Memory B cell (primary cell): ENCODE results near the gene SLC15A5.

Source experiments
- ATAC-seq: fragments of 150-1000 bp; cut with Tn5 transposase; 2 replicates; pipeline ENCODE4 v1.10.0; 2021; ENCODE audit warnings: low read depth, mild to moderate bottlenecking, moderate library complexity
- DNase-seq, 2 donors: peaks; one replicate each; pipeline ENCODE4 v3.0.0; 2022; ENCODE audit warnings: low spot score in 2 of 2
- H3K27ac Mint-ChIP-seq: one replicate; pipeline ENCODE4 v1.8.0; 2022; ENCODE audit warnings: mild to moderate bottlenecking, moderate library complexity, mixed read lengths
- H3K27me3 Mint-ChIP-seq: one replicate; pipeline ENCODE4 v1.8.0; 2022; ENCODE audit warnings: mixed read lengths
- H3K36me3 Mint-ChIP-seq: one replicate; pipeline ENCODE4 v1.8.0; 2022; ENCODE audit warnings: mild to moderate bottlenecking, mixed read lengths
- H3K4me1 Mint-ChIP-seq: one replicate; pipeline ENCODE4 v1.8.0; 2022; ENCODE audit warnings: mixed read lengths
- H3K4me3 Mint-ChIP-seq: one replicate; pipeline ENCODE4 v1.8.0; 2022; ENCODE audit warnings: mild to moderate bottlenecking, moderate library complexity, mixed read lengths
- H3K9me3 Mint-ChIP-seq: one replicate; pipeline ENCODE4 v1.8.0; 2022; ENCODE audit warnings: mixed read lengths

SLC15A5 gene

DNA sequence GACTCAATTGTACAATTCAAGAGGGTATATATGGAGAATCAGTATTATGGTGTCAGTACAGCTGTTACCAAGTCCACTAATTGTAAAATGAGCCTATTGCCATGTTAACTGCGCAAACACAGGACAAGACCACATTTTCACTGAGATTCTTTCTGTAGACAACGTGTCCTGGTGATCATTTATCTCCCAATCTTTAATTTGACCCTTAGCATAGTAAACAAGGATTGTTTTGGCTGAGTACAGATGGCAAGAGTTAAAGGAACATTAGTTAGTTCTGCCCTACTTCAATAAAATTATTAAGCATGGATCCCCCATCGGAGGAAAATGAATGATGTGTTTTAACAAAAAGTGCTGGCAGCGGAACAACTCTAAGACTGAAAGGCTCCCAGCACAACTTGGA lies 36.1 kb downstream of the SLC15A5 start:
- Mint-ChIP-seq H3K4me1 (no peaks in the 10 kb centered on the region), H3K27me3 (no peaks in the 10 kb centered on the region), H3K36me3 (no peaks in the 10 kb centered on the region), H3K9me3 (no peaks in the 10 kb centered on the region), H3K4me3 (no peak overlapping the region), H3K27ac (no peak overlapping the region)
- no peak for DNase-seq
- no peak for ATAC-seq

DNA sequence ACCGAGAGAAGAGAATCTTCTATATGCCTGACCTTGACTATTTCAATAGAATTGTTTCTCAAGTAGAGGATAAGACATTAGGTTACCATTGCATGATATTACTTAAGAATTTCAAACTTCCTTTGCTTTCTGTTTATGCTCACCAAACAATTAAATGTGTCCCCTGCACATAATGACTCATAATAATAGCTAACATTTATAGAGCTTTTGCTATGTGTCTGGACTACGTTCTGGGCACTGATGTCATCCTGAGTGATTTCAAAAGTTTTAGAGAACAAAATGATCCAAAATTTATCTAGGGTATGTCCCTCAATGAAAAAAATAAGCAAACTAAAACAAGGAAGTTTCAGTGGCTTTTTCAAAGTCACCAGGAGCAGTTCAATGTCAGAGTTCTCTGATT lies 38.8 kb downstream of the SLC15A5 start:
- no peaks in the 10 kb centered on the region for H3K9me3 Mint-ChIP-seq
- H3K27ac Mint-ChIP-seq: no peak overlapping the region
- no peaks in the 10 kb centered on the region for H3K4me1 Mint-ChIP-seq
- ATAC-seq (no peak), DNase-seq (no peak)
- H3K36me3 Mint-ChIP-seq: no peaks in the 10 kb centered on the region
- no peaks in the 10 kb centered on the region for H3K27me3 Mint-ChIP-seq
- H3K4me3 Mint-ChIP-seq: no peak overlapping the region

DNA sequence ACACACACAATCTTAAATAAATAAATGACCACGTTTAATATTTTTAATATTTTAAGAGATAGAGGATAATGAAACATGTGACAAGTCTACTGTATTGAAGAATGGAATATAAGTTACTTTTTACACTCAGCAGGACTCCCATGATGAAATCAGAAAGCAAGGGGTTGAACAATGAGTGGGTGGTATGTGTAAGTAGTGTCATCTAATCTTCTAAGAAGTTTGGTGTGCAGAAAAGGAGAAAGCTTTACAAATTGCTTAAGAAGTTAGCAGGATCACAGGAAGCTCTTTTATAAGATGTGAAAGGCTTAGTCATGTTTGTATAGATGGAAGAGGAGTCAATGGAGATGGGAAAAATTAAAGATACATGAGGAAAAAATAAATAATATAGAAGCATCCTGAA lies 47.8 kb downstream of the SLC15A5 start:
- Mint-ChIP-seq H3K36me3 (no peaks in the 10 kb centered on the region), H3K4me1 (no peaks in the 10 kb centered on the region), H3K27me3 (no peaks in the 10 kb centered on the region), H3K27ac (no peak overlapping the region), H3K9me3 (peaks cover 4% of the 10 kb centered on the region), H3K4me3 (no peak overlapping the region)
- ATAC-seq (no peak), DNase-seq (no peak)

DNA sequence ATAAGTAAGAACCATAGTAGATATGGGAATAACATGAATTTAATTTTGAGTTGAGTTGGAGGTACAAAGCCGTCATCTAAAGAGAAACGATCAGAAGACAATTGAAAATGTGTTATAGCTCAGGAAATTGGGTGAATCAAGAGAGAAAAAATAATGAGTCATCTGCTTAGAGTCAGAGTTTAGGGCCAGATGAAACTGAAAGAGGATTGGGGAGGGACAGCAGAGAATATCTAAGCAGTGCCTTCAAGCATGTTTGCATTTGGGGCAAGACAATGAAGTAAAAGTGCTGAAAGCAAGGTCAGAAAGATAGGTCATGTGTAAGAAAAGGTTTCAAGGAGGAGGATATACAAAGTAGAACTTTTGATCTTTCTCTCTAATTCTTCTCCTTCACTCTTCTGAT lies 49.4 kb downstream of the SLC15A5 start:
- no peak for DNase-seq
- Mint-ChIP-seq H3K4me3 (no peak overlapping the region), H3K27me3 (no peaks in the 10 kb centered on the region), H3K27ac (no peak overlapping the region), H3K9me3 (peaks cover 4% of the 10 kb centered on the region), H3K36me3 (peaks cover under 1% of the 10 kb centered on the region), H3K4me1 (no peaks in the 10 kb centered on the region)
- no peak for ATAC-seq

DNA sequence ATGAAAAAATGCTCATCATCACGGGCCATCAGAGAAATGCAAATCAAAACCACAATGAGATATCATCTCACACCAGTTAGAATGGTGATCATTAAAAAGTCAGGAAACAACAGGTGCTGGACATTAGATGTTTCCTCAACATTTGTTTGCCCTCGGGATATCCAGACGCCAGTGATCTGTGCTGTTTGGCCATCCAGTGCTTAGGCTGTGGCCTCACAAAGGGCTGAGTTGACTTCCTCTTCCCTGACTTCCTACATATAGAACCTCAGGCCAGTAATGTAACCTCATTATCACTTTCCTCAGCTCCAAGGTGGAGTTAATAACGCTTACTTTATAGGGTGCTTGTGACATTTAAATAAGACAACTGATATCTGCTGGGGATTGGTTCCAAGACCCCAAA lies 51.8 kb downstream of the SLC15A5 start:
- ATAC-seq: no peak
- Mint-ChIP-seq H3K4me3 (no peak overlapping the region), H3K9me3 (peaks cover 2% of the 10 kb centered on the region), H3K27me3 (no peaks in the 10 kb centered on the region), H3K27ac (no peak overlapping the region), H3K4me1 (no peaks in the 10 kb centered on the region), H3K36me3 (peaks cover 1% of the 10 kb centered on the region)
- no peak for DNase-seq

DNA sequence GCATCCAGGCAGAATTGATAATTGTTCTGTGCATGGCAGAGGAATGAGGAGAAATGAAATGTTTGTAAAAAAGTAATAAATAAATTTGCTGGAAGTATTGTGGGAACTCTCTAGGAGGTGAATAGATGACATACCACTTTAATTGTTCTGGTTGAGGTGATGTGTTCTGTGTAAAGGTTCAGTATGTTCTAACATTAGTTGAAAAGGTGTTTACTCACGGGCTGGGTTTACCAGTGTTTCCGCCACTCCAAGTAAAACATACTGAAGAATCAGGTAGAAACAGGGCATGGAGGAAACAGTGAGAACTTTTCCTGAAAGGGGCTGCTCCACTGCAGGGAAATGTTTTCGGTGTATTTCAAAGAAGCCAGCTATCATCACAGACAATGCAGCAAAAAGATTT lies 53.3 kb downstream of the SLC15A5 start:
- Mint-ChIP-seq H3K36me3 (peaks cover 1% of the 10 kb centered on the region), H3K27me3 (no peaks in the 10 kb centered on the region)

DNA sequence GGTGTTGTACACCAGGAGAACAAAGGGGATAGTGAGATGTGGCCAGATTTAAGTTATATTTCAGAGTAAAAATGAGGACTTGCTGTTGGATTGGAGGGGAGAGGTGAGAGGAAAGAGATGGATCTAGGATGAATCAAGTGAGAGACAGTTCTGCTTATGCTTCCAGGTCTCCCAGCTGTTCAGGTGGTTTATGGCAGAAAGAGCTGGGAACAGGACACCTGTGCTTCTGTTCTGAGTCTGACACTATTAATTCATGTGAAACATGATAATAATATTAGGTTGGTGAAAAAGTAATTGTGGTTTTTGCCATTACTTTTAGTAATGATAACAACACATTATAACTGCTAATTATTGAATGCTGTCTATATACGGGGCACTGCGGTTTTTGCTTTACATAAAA lies 55.7 kb downstream of the SLC15A5 start:
- H3K27me3 Mint-ChIP-seq: no peaks in the 10 kb centered on the region
- H3K4me3 Mint-ChIP-seq: no peak overlapping the region
- ATAC-seq: no peak
- H3K9me3 Mint-ChIP-seq: peaks cover 7% of the 10 kb centered on the region
- no peaks in the 10 kb centered on the region for H3K4me1 Mint-ChIP-seq
- peaks cover 1% of the 10 kb centered on the region for H3K36me3 Mint-ChIP-seq
- H3K27ac Mint-ChIP-seq: no peak overlapping the region
- DNase-seq: no peak

More for the DNA sequence above, 53.3 kb downstream of the SLC15A5 start:
- no peak for DNase-seq
- H3K4me1 Mint-ChIP-seq: no peaks in the 10 kb centered on the region
- ATAC-seq: no peak
- H3K9me3 Mint-ChIP-seq: peaks cover 7% of the 10 kb centered on the region
- H3K27ac Mint-ChIP-seq: no peak overlapping the region
- no peak overlapping the region for H3K4me3 Mint-ChIP-seq

DNA sequence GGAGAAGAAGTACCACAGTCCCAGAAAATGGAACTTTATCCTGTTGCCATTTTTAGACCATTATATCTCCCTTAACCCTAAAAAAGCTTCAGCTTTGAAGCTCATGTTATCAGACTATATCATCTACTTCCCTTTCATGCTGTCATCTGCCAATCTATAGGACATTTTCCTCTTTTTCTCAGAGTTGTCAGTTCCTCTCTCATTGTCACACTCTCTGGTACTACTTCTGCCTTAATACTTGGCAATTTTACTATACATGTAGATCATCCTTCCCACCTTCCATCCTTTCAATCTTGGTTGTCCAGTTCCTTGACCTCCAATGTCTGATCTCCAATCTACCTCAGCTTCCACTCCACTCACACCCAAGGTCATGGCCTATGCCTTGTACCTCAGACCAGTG lies 57.4 kb downstream of the SLC15A5 start:
- no peak overlapping the region for H3K4me3 Mint-ChIP-seq
- DNase-seq (no peak), ATAC-seq (no peak)
- H3K4me1 Mint-ChIP-seq: no peaks in the 10 kb centered on the region
- peaks cover 7% of the 10 kb centered on the region for H3K9me3 Mint-ChIP-seq
- H3K36me3 Mint-ChIP-seq: peaks cover 1% of the 10 kb centered on the region
- no peak overlapping the region for H3K27ac Mint-ChIP-seq
- no peaks in the 10 kb centered on the region for H3K27me3 Mint-ChIP-seq

DNA sequence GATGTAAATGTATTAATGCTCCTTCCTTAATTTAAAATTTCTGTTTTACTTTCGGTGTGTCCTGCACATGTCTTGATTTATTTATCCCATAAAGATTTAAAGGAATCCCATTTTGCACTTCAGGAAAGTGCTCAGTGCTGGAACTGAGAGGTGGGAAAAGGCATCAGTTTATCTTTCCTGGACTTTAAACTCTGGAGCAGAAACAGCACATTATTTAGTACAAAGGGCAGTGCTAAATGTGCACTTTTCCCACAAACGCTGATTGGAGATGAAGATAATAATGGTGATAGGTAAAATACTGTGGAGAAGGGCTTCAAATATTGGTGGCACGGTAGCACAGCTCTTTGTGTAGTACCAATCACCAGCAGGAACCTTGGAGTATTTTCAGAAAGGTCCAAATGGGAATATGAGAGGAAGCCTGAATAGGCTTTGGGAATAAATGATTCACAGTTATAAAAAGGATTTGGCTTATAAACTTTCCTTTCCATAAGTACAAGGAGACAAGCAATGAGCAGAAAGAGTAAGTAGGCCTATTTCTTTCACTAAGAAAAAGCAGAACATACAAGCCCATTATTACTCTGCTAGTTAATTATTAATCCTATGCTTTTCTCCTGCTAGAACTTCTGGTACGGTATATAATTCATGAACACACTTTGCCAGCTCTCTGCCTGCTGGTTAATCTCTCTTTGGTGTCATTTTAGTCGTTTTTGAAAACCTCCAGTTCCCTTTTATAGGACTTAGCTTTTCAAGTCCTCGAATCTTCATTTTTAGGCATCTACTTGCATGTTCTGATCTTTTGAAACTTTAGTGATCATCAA lies 58.3 kb downstream of the SLC15A5 start:
- H3K4me3 Mint-ChIP-seq: no peak overlapping the region
- peaks cover 1% of the 10 kb centered on the region for H3K36me3 Mint-ChIP-seq
- H3K27ac Mint-ChIP-seq: no peak overlapping the region
- H3K27me3 Mint-ChIP-seq: no peaks in the 10 kb centered on the region
- no peak for ATAC-seq
- no peaks in the 10 kb centered on the region for H3K4me1 Mint-ChIP-seq
- H3K9me3 Mint-ChIP-seq: peaks cover 7% of the 10 kb centered on the region
- no peak for DNase-seq

DNA sequence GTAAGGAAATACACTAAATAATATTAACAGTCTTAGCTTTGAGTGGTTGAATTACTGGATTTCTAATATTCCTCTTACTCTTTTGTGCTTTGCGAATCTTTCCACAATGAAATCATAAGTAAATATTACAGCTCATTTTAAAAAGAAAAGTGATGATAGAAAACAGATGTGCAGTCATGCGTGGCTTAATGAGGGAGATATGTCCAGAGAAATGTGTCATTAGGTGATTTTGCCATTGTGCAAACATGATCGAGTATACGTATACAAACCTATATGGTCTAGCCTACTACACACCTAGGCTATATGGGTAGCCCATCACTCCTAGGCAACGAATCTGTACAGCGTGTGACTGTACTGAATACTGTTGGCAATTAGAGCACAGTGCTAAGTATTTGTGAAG lies 59.3 kb downstream of the SLC15A5 start:
- Mint-ChIP-seq H3K4me3 (no peak overlapping the region), H3K36me3 (peaks cover 1% of the 10 kb centered on the region), H3K27ac (no peak overlapping the region), H3K4me1 (no peaks in the 10 kb centered on the region), H3K27me3 (no peaks in the 10 kb centered on the region), H3K9me3 (peaks cover 7% of the 10 kb centered on the region)
- DNase-seq: no peak
- ATAC-seq: no peak

DNA sequence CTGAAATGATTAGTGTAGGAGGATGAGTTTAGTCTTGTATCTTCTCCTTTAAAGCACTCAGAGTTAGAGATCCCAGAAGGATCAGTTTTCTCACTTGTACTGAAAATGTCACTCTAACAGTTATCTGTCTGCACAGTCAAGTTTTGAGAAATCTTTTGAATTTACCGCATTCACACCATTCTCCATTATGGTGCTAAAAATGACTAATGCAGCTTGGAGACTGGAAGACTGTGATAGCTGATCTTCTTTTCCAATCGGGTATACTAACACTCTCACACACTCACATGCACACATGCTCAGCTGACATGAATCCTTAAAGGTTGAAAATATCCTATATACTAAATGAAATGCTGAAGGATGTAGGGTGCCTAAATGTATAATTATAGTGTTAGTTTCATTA lies 65.8 kb downstream of the SLC15A5 start:
- Mint-ChIP-seq H3K4me3 (no peak overlapping the region), H3K27ac (no peak overlapping the region), H3K4me1 (no peaks in the 10 kb centered on the region), H3K36me3 (no peaks in the 10 kb centered on the region), H3K27me3 (no peaks in the 10 kb centered on the region), H3K9me3 (no peaks in the 10 kb centered on the region)
- no peak for DNase-seq
- no peak for ATAC-seq

DNA sequence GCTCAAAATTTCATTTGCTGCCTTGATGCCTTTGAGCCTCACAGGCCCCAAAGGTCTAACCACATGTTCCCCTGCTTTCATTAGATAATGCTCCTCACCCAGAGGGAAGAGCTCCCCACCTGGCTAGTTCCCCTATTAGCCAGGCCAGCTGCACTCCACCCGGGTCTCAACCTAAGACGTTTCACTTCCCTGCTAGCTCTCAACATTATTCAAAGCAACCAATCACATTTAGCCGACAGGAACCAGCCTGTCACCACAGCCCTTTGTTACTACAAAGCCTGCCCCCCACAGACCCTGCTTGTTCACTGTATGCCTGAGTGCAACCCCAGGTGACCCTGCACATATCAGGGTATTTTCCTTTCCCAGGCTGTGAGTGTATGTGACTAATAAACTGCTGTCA lies 78.6 kb downstream of the SLC15A5 start:
- Mint-ChIP-seq H3K4me3 (no peak overlapping the region), H3K27ac (no peak overlapping the region), H3K4me1 (peaks cover 2% of the 10 kb centered on the region), H3K36me3 (no peaks in the 10 kb centered on the region), H3K9me3 (peaks cover 13% of the 10 kb centered on the region), H3K27me3 (no peaks in the 10 kb centered on the region)
- ATAC-seq (peak; percentile 87), DNase-seq (peak in 1 of 2 donors; percentile 5)

DNA sequence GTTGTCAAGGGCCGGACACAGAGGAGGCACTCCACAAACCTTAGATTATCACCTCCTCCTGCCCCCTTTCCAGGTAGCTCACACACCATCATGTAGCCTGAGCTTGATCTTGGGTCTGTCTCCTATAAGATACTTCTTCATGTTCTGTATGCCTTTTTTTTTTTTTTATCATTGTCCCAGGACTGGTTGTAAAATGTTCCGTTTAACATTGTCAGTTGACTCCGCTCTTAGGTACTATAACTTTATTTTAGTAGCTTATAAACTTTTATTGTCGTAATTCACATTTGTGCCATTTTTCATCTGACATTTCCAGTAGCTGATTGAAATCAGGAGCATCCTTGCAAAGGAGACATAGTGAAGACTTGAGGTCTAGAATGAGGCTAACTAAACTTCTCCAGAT lies 79.9 kb downstream of the SLC15A5 start:
- no peak for ATAC-seq
- H3K9me3 Mint-ChIP-seq: peaks cover 13% of the 10 kb centered on the region
- no peaks in the 10 kb centered on the region for H3K27me3 Mint-ChIP-seq
- H3K27ac Mint-ChIP-seq: no peak overlapping the region
- no peaks in the 10 kb centered on the region for H3K36me3 Mint-ChIP-seq
- no peak for DNase-seq
- peaks cover 2% of the 10 kb centered on the region for H3K4me1 Mint-ChIP-seq
- H3K4me3 Mint-ChIP-seq: no peak overlapping the region

DNA sequence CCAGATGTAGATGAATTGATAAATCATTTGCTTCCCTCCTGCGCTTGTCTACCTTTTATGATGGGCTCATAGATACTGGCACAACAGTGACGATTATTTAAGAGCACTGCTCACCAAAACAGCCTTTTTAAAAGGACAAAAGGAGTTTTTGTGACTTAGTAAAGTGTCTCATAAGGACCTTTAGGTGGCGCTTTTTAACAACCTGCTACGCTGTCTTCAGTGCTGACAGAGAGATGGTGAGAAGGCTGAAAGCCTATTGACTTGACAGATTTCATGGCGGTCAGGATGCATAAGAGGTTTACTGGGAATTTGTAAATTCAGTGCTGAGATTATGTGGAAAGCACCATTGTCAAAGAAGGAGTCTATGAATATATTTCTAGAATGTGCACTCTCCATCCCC lies 87.6 kb downstream of the SLC15A5 start:
- DNase-seq: no peak
- ATAC-seq: no peak
- H3K4me1 Mint-ChIP-seq: no peaks in the 10 kb centered on the region
- peaks cover 2% of the 10 kb centered on the region for H3K27me3 Mint-ChIP-seq
- no peak overlapping the region for H3K27ac Mint-ChIP-seq
- H3K36me3 Mint-ChIP-seq: no peaks in the 10 kb centered on the region
- no peaks in the 10 kb centered on the region for H3K9me3 Mint-ChIP-seq
- H3K4me3 Mint-ChIP-seq: no peak overlapping the region

DNA sequence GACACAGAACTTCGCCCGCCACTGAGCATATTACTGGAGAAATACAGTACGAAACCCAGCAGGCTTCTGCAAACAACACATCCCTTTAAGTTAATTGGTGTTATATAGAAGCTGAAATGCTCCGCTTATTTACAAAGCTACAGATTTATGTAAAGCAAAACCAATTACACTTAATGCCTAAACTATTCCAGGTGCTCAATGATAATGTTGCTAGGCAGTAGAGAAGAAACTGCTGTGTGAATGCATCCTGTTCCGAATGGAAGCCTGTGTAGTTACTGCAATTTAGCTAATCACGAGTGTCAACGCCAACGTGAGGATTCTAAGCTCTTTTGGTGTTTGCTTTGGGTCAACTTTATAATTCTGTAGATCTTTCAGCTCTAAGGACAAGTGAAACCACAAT lies 89.8 kb downstream of the SLC15A5 start:
- Mint-ChIP-seq H3K36me3 (no peaks in the 10 kb centered on the region), H3K9me3 (no peaks in the 10 kb centered on the region), H3K4me1 (no peaks in the 10 kb centered on the region), H3K27ac (no peak overlapping the region), H3K27me3 (peaks cover 2% of the 10 kb centered on the region), H3K4me3 (no peak overlapping the region)
- no peak for DNase-seq
- no peak for ATAC-seq
